Right lobe of liver (tissue), 4 donors: ENCODE results near the gene CPED1.

Experiments
- CTCF ChIP-seq, 4 donors: fragments of 200-600 bp in 3 of 4; fragments of 450-650 bp in 1 of 4; IDR thresholded peaks; one replicate each; pipeline versions ENCODE4 v1.5.1 to v1.8.0; 2016 to 2022; ENCODE audit warnings: antibody characterized with exemption in 4 of 4, mild to moderate bottlenecking in 2 of 4
- POLR2A ChIP-seq: fragments of 450-650 bp; IDR thresholded peaks from one replicate; pipeline ENCODE4 v1.6.1; 2017; ENCODE audit warnings: antibody characterized with exemption, mild to moderate bottlenecking
- donor health status: DM: no; HTN: no; CAD: no.
- donor health status: DM: no; HTN: no; CAD: no.
- donor health status: DM: no; HTN: yes; CAD: no.

DNA sequence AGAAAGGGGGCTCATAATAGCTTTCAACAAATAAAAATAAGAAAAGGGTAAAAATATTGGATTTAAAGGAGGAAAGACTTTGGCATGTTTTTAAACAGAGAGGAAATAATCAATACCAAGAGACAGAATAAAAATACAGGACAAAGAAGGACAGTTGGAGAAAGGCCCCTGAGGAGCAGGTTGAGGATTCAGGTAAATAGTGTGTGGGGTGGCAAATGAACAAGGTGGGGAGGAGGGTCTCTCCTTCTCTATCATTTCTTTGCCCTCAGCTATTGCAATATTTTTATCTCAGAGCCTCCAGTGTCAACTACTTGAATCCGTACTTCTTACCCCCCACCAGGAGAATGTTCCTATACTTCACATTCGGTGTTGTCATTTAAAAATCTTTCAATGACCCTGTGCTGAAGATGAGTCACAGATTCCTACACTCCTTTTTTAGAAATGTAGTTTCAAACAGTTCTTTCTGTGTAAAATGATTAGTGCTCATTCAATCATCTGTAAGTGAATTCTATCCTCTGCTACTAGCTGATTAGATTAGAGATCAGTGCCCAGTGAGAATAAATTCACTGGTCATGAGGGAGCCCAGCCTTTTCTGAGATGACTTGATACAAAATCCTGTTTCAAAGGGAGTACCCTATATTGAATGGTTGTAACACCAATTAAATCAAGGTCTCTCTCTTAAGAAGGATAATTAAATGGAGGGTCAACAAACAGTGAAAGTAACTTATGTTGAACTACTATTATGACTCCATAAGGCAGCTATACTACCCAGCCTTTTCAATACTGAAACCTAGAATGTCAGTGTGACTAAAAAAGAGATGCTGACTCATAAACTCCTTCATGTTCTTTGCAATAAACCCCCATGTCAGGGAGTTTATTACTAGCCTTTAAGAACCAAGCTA lies 289.9 kb downstream of the CPED1 start:
- TF ChIP-seq CTCF (IDR thresholded peaks at IDR 0.05) (no peak), POLR2A (no peak)
